ENCODE data around the gene RAD51B.

Gene RAD51B

GRCh38 chr14:68766299-68767247 is 947.0 kb downstream of the RAD51B start (continued):
- TF ChIP-seq TSHZ1 (tag by site-specific recombination; IDR thresholded peaks at IDR 0.05; ENCODE audit: borderline replicate concordance) (no peak), ELK4 (IDR thresholded peaks at IDR 0.05; ENCODE audit: borderline replicate concordance, low read depth, low read length) (no peak), ZBTB48 (tag by site-specific recombination; IDR thresholded peaks at IDR 0.05) (no peak), ZNF148 (tag by site-specific recombination; IDR thresholded peaks at IDR 0.05; ENCODE audit: borderline replicate concordance) (no peak), ZSCAN16 (tag by site-specific recombination; IDR thresholded peaks at IDR 0.05) (no peak), YY1 (tag by site-specific recombination; IDR thresholded peaks at IDR 0.05) (no peak)

- ChIA-PET CTCF (interaction anchor here (0.9 to 1.0 kb wide), 2 partner anchors 9 to 12 kb away, joined by 3 read pairs; no protein-coding TSS in a partner anchor), POLR2A (no interaction called here)
- peaks cover 8% of the 10 kb centered on the region for H3K4me1 ChIP-seq (ENCODE audit: control insufficient read depth, insufficient read depth, low read length)
Observed at GRCh38 chr14:68767248-68767645, 947.7 kb downstream of the RAD51B start.

GRCh38 chr14:68768316-68768715 is 948.7 kb downstream of the RAD51B start:
- no peaks in the 10 kb centered on the region for H3K36me3 ChIP-seq (ENCODE audit: control insufficient read depth in 2 of 2, insufficient read depth in 1 of 2, low read length in 2 of 2)
- H3K9me3 ChIP-seq (ENCODE audit: control insufficient read depth, insufficient read depth, low read depth, low read length) = no peaks in the 10 kb centered on the region
- ChIA-PET CTCF (interaction anchor here (1.0 kb wide), 1 partner anchor 8 kb away, joined by 3 read pairs; no protein-coding TSS in a partner anchor), POLR2A (interaction anchor here (0.6 kb wide), 1 partner anchor 493 kb away, joined by 3 read pairs; no protein-coding TSS in a partner anchor)
- no peak overlapping the region for H3K4me3 ChIP-seq (ENCODE audit: low read depth, low read length)
- H3K27ac ChIP-seq (ENCODE audit: extremely low read depth, low read depth, low read length) = no peak overlapping the region
- H3K4me1 ChIP-seq (ENCODE audit: control insufficient read depth, insufficient read depth, low read length) = peaks cover 1% of the 10 kb centered on the region; the same call in 1 of the 2 replicates
- TF ChIP-seq PATZ1 (tag by site-specific recombination; IDR thresholded peaks at IDR 0.05) (no peak), ZNF114 (tag by site-specific recombination; IDR thresholded peaks at IDR 0.05) (no peak), ZNF394 (tag by site-specific recombination; IDR thresholded peaks at IDR 0.05; ENCODE audit: borderline replicate concordance) (no peak), AEBP2 (tag by site-specific recombination; IDR thresholded peaks at IDR 0.05; ENCODE audit: borderline replicate concordance) (no peak), ZNF184 (tag by site-specific recombination; IDR thresholded peaks at IDR 0.05) (no peak), ZNF148 (tag by site-specific recombination; IDR thresholded peaks at IDR 0.05; ENCODE audit: borderline replicate concordance) (no peak)

More at GRCh38 chr14:68767248-68767645, 947.7 kb downstream of the RAD51B start:
- no peak overlapping the region for H3K27ac ChIP-seq (ENCODE audit: extremely low read depth, low read depth, low read length)
- H3K9me3 ChIP-seq (ENCODE audit: control insufficient read depth, insufficient read depth, low read depth, low read length) = no peaks in the 10 kb centered on the region
- no peak overlapping the region for H3K4me3 ChIP-seq (ENCODE audit: low read depth, low read length)
- no peaks in the 10 kb centered on the region for H3K36me3 ChIP-seq (ENCODE audit: control insufficient read depth in 2 of 2, insufficient read depth in 1 of 2, low read length in 2 of 2)
- TF ChIP-seq SP7 (tag by site-specific recombination; IDR thresholded peaks at IDR 0.05) (no peak), BCL11B (tag by site-specific recombination; IDR thresholded peaks at IDR 0.05; ENCODE audit: low read depth) (no peak), ZFP37 (tag by site-specific recombination; IDR thresholded peaks at IDR 0.05) (no peak), ZNF585B (tag by site-specific recombination; IDR thresholded peaks at IDR 0.05) (no peak)

All from HEK293 (cell line).